ENCODE data around the gene OR2F2. TPM values are rescaled to one million over a fixed set of nuclear protein-coding genes. Genes with fewer than 3 reads are reported as not detected.

The OR2F2 gene
- total RNA-seq, 1 donor from 2014 or later = not detected

GRCh38 chr7:143979998-143980397 is 45.0 kb downstream of the OR2F2 start:
- no peaks in the 10 kb centered on the region for H3K27me3 Mint-ChIP-seq
- H3K4me3 Mint-ChIP-seq = no peak overlapping the region
- TF ChIP-seq CTCF (conservative IDR thresholded peaks at IDR 0.05) = no peak
- no peaks in the 10 kb centered on the region for H3K4me1 Mint-ChIP-seq (ENCODE audit: unreplicated experiment)
- H3K27ac Mint-ChIP-seq = no peak overlapping the region
- no peaks in the 10 kb centered on the region for H3K9me3 Mint-ChIP-seq
- DNase-seq (ENCODE audit: extremely low spot score, unreplicated experiment) = no peak
- H3K36me3 Mint-ChIP-seq = no peaks in the 10 kb centered on the region

DNA sequence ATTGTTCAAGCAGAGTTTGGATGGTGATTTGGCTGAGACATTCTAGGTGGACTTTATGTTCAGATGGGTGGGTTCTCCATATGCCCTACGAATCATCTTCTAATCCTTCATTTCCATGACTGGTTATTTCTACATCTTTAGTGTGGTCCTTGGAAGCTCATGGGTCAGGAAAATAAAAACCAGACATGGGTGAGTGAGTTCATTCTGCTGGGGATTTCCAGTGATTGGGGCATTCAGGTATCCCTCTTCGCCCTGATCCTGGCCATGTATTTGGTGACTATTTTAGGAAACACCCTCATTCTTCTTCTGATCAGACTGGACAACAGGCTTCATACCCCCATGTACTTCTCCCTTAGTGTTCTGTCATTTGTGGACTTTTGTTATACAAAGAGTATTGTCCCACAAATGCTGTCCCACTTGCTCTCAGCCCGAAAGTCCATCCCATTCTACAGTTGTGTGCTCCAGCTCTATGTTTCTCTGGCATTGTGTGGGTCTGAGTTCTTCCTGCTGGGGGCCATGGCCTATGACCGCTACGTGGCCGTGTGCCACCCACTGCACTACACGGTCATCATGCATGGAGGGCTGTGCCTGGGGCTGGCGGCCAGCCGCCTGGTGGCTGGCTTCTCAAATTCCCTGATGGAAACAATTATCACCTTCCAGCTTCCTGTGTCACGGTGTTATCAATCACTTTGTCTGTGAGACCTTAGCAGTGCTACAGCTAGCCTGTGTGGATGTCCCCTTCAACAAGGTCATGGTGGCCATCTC is 45.9 kb downstream of the OR2F2 start:
- Mint-ChIP-seq H3K9me3 (no peaks in the 10 kb centered on the region), H3K4me3 (no peak overlapping the region), H3K36me3 (no peaks in the 10 kb centered on the region), H3K27me3 (no peaks in the 10 kb centered on the region), H3K4me1 (ENCODE audit: unreplicated experiment) (no peaks in the 10 kb centered on the region), H3K27ac (no peak overlapping the region)
- no peak for TF ChIP-seq CTCF (conservative IDR thresholded peaks at IDR 0.05)
- no peak for DNase-seq (ENCODE audit: extremely low spot score, unreplicated experiment)

GRCh38 chr7:143983960-143984359 is 48.9 kb downstream of the OR2F2 start:
- no peak overlapping the region for H3K27ac Mint-ChIP-seq

More at GRCh38 chr7:143983960-143984359, 48.9 kb downstream of the OR2F2 start:
- no peaks in the 10 kb centered on the region for H3K27me3 Mint-ChIP-seq
- no peak for DNase-seq (ENCODE audit: extremely low spot score, unreplicated experiment)
- no peaks in the 10 kb centered on the region for H3K36me3 Mint-ChIP-seq
- no peak overlapping the region for H3K4me3 Mint-ChIP-seq
- no peak for TF ChIP-seq CTCF (conservative IDR thresholded peaks at IDR 0.05)
- H3K9me3 Mint-ChIP-seq = no peaks in the 10 kb centered on the region
- no peaks in the 10 kb centered on the region for H3K4me1 Mint-ChIP-seq (ENCODE audit: unreplicated experiment)

Other genes starting within 250 kb of the OR2F2 start
- 0.12 and 0.14 TPM in 2 replicates for gene CTAGE6, start 177.5 kb upstream of the OR2F2 start, total RNA-seq (ENCODE audit: low replicate concordance)
- gene TCAF1, start 33.1 kb upstream of the OR2F2 start, total RNA-seq (ENCODE audit: low replicate concordance) = 50.0 and 71.2 TPM in 2 replicates
- gene OR2F1, start 19.6 kb downstream of the OR2F2 start, total RNA-seq (ENCODE audit: low replicate concordance) = not detected in 2 replicates
- not detected in 2 replicates for gene OR6B1, start 65.1 kb downstream of the OR2F2 start, total RNA-seq (ENCODE audit: low replicate concordance)
- gene OR2A5, start 113.7 kb downstream of the OR2F2 start, total RNA-seq (ENCODE audit: low replicate concordance) = not detected in 2 replicates
- not detected in 2 replicates for gene OR2A25, start 134.6 kb downstream of the OR2F2 start, total RNA-seq (ENCODE audit: low replicate concordance)
- gene OR2A12, start 151.0 kb downstream of the OR2F2 start, total RNA-seq (ENCODE audit: low replicate concordance) = not detected in 2 replicates
- not detected in 2 replicates for gene OR2A2, start 174.3 kb downstream of the OR2F2 start, total RNA-seq (ENCODE audit: low replicate concordance)
- not detected in 2 replicates for gene OR2A14, start 187.9 kb downstream of the OR2F2 start, total RNA-seq (ENCODE audit: low replicate concordance)
- gene CTAGE4, start 248.2 kb downstream of the OR2F2 start, total RNA-seq (ENCODE audit: low replicate concordance) = 2.5 and 4.7 TPM in 2 replicates